C4-2B (cell line): ENCODE results near the gene KLF16.

Experiments used
- ZFX ChIP-seq: fragments of 450-650 bp; IDR thresholded peaks from 2 replicates; pipeline ENCODE4 v1.6.1; 2017
- TF ChIP-seq, protein P1 (sequence below): fragments of 450-650 bp; conservative IDR thresholded peaks from 2 replicates; pipeline ENCODE4 v1.5.1; 2017; ENCODE audit warnings: mild to moderate bottlenecking

DNA sequence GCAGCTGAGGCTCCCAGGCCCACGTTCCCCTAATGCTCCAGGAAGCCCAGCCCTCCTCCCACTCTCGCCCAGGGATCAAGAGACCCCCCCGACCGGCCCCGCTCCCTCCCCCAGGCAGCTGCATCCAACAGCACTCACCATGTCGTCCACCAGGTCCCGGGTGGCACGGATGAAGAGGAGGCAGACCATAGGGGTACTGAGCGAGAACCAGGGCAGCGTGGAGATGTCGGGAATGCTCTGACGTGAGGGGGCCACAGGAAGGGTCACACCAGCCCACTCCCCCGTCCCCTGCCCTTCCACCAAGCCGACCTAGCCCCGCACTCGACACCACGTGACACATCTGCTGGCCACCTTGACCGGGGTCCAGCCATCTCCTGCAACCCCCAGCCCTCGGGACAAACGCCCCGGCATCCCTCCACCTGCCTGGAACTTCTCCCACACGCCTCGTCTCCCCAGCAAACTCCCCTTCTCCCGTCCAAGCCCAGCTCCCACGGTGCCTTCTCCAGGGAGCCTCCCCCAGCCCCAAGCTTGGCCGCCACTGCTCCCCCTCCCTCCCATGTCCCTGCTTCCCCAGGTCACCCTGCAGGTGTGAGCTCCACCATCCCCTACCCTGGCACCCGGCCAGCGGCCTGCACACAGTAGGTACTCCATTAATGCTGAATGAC, 56.2 kb downstream of the KLF16 start:
- TF ChIP-seq, protein P1, sequence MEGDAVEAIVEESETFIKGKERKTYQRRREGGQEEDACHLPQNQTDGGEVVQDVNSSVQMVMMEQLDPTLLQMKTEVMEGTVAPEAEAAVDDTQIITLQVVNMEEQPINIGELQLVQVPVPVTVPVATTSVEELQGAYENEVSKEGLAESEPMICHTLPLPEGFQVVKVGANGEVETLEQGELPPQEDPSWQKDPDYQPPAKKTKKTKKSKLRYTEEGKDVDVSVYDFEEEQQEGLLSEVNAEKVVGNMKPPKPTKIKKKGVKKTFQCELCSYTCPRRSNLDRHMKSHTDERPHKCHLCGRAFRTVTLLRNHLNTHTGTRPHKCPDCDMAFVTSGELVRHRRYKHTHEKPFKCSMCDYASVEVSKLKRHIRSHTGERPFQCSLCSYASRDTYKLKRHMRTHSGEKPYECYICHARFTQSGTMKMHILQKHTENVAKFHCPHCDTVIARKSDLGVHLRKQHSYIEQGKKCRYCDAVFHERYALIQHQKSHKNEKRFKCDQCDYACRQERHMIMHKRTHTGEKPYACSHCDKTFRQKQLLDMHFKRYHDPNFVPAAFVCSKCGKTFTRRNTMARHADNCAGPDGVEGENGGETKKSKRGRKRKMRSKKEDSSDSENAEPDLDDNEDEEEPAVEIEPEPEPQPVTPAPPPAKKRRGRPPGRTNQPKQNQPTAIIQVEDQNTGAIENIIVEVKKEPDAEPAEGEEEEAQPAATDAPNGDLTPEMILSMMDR = no peak
- TF ChIP-seq ZFX = no peak
